Measurements from ENCODE around the gene HOXD11. TPM values are rescaled to one million over a fixed set of nuclear protein-coding genes. Genes with fewer than 3 reads are reported as not detected.

HOXD11 gene
- polyA plus RNA-seq, 1 donor from 2014 or later = not detected

- no peak overlapping the region for H3K4me3 ChIP-seq (ENCODE audit: low read length)
- no peaks in the 10 kb centered on the region for H3F3A ChIP-seq (ENCODE audit: insufficient read depth, low read length, poor library complexity, severe bottlenecking)
- peaks cover 97% of the 10 kb centered on the region for H3K27me3 ChIP-seq (ENCODE audit: insufficient read depth, low read depth, low read length)
- no peak overlapping the region for H3K4me2 ChIP-seq (ENCODE audit: low read length)
- H3K36me3 ChIP-seq (ENCODE audit: insufficient read depth, low read length) = no peaks in the 10 kb centered on the region
- no peak overlapping the region for H3K9ac ChIP-seq (ENCODE audit: low read length)
- no peak overlapping the region for H2AFZ ChIP-seq (ENCODE audit: low read depth, low read length)
- H3K9me2 ChIP-seq (ENCODE audit: insufficient read depth, low read length) = no peaks in the 10 kb centered on the region
- no peaks in the 10 kb centered on the region for H3K9me3 ChIP-seq (ENCODE audit: low read length)
- H3K79me2 ChIP-seq (replicated peaks; ENCODE audit: insufficient read depth, low read length) = no peaks in the 10 kb centered on the region
- H4K20me1 ChIP-seq (ENCODE audit: insufficient read depth) = no peaks in the 10 kb centered on the region
- TF ChIP-seq TAF1 (IDR thresholded peaks at IDR 0.05; ENCODE audit: low read depth) (no peak), POLR2AphosphoS5 (IDR thresholded peaks at IDR 0.05) (peak; percentile 60)
- no peak overlapping the region for H3K27ac ChIP-seq (ENCODE audit: low read length)
Measured at GRCh38 chr2:176132205-176133171, 25.4 kb downstream of the HOXD11 start.

DNA sequence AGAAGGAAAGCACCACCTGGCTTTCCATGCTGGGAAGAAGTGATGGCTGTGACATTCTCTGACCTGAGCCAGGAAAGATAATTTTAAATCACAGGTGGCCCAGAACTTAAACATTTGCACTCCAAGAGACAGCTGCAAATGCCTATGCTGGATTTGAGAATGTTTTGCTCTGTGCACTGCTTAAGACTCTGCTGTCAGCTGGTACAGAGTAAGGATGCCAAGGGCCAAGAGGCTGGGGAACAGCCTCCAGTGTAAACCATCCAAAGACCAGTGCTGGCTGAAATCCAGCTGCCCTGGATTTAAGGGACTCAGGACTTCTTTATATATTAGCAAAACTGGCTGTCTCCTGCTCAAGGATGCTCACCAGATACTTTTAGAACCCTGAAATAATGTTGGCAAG lies 26.3 kb downstream of the HOXD11 start:
- no peak overlapping the region for H2AFZ ChIP-seq (ENCODE audit: low read depth, low read length)
- H3K27ac ChIP-seq (ENCODE audit: low read length) = no peak overlapping the region
- H3K27me3 ChIP-seq (ENCODE audit: insufficient read depth, low read depth, low read length) = peaks cover 97% of the 10 kb centered on the region
- no peak overlapping the region for H3K9ac ChIP-seq (ENCODE audit: low read length)
- H3K36me3 ChIP-seq (ENCODE audit: insufficient read depth, low read length) = no peaks in the 10 kb centered on the region
- no peaks in the 10 kb centered on the region for H3K79me2 ChIP-seq (replicated peaks; ENCODE audit: insufficient read depth, low read length)
- no peak overlapping the region for H3K4me3 ChIP-seq (ENCODE audit: low read length)
- H3K4me2 ChIP-seq (ENCODE audit: low read length) = no peak overlapping the region
- TF ChIP-seq REST (IDR thresholded peaks at IDR 0.05; ENCODE audit: borderline replicate concordance) (no peak), EZH2 (IDR thresholded peaks at IDR 0.05; ENCODE audit: borderline replicate concordance, insufficient read depth, low read length, poor library complexity, severe bottlenecking) (no peak), POLR2AphosphoS5 (IDR thresholded peaks at IDR 0.05) (no peak), EP300 (conservative IDR thresholded peaks at IDR 0.05; ENCODE audit: poor library complexity, severe bottlenecking) (no peak), TAF1 (IDR thresholded peaks at IDR 0.05; ENCODE audit: low read depth) (no peak), SMC3 (conservative IDR thresholded peaks at IDR 0.05; ENCODE audit: poor library complexity) (no peak), MXI1 (conservative IDR thresholded peaks at IDR 0.05; ENCODE audit: poor library complexity, severe bottlenecking) (no peak), RAD21 (conservative IDR thresholded peaks at IDR 0.05) (no peak)
- TF ChIP-seq, protein P1, sequence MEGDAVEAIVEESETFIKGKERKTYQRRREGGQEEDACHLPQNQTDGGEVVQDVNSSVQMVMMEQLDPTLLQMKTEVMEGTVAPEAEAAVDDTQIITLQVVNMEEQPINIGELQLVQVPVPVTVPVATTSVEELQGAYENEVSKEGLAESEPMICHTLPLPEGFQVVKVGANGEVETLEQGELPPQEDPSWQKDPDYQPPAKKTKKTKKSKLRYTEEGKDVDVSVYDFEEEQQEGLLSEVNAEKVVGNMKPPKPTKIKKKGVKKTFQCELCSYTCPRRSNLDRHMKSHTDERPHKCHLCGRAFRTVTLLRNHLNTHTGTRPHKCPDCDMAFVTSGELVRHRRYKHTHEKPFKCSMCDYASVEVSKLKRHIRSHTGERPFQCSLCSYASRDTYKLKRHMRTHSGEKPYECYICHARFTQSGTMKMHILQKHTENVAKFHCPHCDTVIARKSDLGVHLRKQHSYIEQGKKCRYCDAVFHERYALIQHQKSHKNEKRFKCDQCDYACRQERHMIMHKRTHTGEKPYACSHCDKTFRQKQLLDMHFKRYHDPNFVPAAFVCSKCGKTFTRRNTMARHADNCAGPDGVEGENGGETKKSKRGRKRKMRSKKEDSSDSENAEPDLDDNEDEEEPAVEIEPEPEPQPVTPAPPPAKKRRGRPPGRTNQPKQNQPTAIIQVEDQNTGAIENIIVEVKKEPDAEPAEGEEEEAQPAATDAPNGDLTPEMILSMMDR (IDR thresholded peaks at IDR 0.05; ENCODE audit: poor library complexity, severe bottlenecking) = no peak
- H3K9me3 ChIP-seq (ENCODE audit: low read length) = no peaks in the 10 kb centered on the region
- no peaks in the 10 kb centered on the region for H3F3A ChIP-seq (ENCODE audit: insufficient read depth, low read length, poor library complexity, severe bottlenecking)
- H3K9me2 ChIP-seq (ENCODE audit: insufficient read depth, low read length) = no peaks in the 10 kb centered on the region
- no peaks in the 10 kb centered on the region for H4K20me1 ChIP-seq (ENCODE audit: insufficient read depth)
